Stimulated activated CD8-positive, alpha-beta memory T cell treated with anti-CD3 and anti-CD28 coated beads, Interleukin-12 subunit alpha, Interleukin-12 subunit beta, amount 100 ng/mL, for 24 hours (primary cell): ENCODE data around the gene KRTAP6-2.

ENCODE experiments used
- DNase-seq: peaks from one replicate; pipeline ENCODE4 v3.0.0-alpha.2; 2020; ENCODE audit errors: extremely low read depth

The KRTAP6-2 gene

DNA sequence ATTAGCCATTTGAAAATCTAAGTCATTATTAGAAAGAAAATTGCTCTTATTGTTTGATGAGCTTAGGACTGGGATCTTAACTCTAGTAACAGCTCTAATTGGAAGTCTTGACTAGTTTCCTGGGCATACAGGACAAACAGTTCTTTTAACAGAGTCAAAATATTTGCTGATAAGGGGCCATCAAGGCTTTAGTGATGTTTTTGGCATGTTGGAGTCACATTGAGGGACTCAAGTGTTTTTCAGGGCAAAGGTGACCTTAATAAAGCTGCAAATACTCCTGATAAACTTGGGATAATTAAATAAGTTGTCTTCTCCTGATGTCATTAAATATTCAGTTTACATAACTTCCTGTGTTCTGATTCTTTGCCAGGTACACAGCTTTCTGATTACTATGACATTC lies 31.1 kb downstream of the KRTAP6-2 start:
- DNase-seq = no peak

DNA sequence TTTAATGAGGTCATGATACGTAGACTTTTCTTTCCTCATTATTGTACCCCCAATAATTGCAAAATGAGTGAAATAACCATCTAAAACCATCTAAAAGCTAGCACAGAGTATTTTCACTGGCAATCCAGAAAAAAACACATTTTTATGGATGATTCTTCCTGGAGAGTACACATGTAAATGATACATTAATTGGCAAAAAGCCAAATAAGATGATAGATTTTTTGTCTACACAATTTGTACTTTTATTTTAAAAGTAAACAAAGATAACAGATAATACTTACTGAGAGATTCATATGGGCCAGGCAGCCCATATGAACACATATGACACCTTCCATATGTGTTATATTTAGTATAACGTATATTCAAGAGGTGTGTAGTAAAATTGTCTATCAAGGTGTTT lies 35.1 kb downstream of the KRTAP6-2 start:
- no peak for DNase-seq

DNA sequence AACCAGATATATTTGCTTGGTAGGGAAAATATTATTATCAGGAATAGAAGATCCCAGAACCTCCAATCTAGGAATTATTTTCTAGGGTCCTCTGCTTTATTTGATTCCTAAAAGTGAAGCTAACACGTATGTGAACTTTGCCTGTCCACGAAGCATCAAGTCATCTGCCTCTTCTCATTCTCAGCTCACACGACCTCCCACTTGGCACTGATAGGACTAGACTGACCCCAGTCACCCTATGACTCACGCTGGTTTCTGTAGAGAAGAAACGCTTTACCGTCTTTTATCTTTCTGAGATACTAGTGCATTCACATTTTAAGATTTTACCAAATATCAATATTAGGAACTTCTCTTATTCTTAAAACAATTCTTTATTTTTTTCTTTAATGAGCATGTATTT lies 35.6 kb downstream of the KRTAP6-2 start:
- no peak for DNase-seq

DNA sequence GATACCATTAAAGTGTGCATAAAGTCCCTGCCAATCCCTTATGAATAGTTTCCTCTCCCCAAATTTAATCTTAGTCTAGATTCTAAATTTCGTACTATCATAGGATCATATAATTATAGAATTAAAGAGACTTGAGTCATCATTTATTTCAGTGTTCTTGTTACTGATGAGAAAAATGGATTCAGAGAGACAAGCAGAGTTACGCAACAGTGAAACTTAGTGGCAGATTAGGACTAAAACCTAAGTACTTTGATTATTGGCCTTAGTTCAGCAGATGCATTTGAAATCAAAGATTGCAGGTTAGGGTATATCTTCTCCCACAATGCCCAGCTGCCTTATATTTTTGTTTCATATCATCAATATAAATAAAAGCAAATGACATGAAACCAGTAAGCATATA lies 36.7 kb downstream of the KRTAP6-2 start:
- no peak for DNase-seq

DNA sequence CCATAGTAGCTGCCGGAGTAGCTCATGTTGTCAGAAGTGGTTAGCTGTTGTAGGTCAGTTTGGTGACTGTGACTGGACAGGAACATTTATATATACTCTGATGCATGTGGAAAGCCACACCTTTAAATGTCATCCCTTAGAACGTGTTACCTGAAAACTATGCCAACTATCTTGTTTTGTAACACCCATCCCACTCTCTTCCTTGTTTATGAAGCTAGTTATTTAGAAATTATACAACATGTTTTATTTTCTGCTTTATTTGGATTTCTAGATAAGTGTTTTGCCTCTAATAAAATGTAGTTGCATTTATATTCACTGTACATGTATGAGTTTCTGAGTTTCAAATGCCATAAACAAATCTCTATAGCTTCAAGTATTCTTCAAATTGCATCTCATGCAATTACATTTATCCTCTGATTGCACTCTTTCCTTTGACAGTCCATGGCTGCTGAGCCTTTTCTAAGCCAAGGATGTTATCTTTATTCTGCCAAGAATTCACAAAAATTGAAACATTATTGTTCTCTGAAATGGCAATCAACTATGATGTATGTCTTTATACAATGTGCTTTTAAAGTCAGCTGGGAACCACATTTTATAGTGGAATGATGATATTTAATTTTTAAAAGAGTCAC lies 37.3 kb downstream of the KRTAP6-2 start, which contains the start of gene KRTAP19-7:
TSS of gene KRTAP19-7 (minus strand) at position 51 of the 632 bp plus-strand sequence. CDS start at position 26, 25 bp downstream.
- DNase-seq = no peak

DNA sequence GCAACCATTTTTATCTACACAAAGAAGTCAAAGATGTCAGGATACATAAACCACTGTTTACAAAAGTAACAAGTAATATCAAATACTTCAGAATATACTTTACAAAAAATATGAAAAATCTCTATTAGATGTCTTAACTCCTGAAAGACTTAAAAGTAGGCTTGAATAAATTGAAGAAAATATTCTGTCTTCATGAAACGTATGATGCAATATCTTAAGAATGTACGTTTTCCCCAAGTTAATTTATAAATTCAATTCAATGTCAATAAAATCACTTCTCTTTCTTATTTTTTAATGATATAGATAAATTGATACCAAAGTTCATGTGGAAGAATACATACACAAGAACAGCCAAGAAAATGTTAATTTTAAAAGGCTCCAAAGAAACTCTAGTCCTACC lies 43.6 kb downstream of the KRTAP6-2 start:
- DNase-seq = no peak

DNA sequence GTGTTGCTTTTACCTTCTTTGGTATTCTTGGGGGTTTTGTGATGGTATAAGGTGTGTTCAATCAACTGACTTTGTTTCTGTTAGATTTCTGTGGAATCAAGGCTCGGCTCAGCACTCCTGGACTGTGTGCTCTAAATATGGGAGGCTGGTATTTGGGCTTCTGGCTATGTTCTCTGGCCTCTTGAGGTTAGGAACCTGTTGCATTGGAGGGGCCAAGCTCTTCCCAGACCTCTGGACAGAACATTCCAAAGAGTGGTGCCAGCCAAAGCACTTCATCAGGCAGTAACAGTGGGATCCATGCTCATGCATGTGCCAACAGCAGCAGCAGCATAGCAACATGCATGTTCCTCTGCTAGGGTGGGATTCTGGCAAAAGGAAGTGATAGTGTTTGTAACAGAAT lies 45.9 kb downstream of the KRTAP6-2 start:
- no peak for DNase-seq
